A549 treated with Mapracorat at 1 μM for 4 hours (cell line): ENCODE measurements around the gene TUBG2. TPM values are rescaled to one million over a fixed set of nuclear protein-coding genes. Genes with fewer than 3 reads are reported as not detected.

Source experiments
- total RNA-seq: library from RNA; stranded (reverse); fragments of 200-300 nt; extraction: Qiagen RNA extraction; gene quantifications from 5 replicates; pipeline ENCODE4 v1.2.3, GENCODE V29; 2022

Gene TUBG2
- total RNA-seq, result 19.0 to 28.2 TPM (median 23.2 TPM) in 5 replicates

GRCh38 chr17:42659079-42659931 is at the start of gene TUBG2:
Gene TUBG2, plus strand, starts transcription at chr17:42659284. Its CDS starts 220 bp downstream, at chr17:42659504.

GRCh38 chr17:42676424-42677011 is 17.4 kb downstream of the TUBG2 start, which contains the start of gene PLEKHH3:
Gene PLEKHH3, minus strand, starts transcription at chr17:42676994. Its CDS starts 431 bp downstream, at chr17:42676563.

DNA sequence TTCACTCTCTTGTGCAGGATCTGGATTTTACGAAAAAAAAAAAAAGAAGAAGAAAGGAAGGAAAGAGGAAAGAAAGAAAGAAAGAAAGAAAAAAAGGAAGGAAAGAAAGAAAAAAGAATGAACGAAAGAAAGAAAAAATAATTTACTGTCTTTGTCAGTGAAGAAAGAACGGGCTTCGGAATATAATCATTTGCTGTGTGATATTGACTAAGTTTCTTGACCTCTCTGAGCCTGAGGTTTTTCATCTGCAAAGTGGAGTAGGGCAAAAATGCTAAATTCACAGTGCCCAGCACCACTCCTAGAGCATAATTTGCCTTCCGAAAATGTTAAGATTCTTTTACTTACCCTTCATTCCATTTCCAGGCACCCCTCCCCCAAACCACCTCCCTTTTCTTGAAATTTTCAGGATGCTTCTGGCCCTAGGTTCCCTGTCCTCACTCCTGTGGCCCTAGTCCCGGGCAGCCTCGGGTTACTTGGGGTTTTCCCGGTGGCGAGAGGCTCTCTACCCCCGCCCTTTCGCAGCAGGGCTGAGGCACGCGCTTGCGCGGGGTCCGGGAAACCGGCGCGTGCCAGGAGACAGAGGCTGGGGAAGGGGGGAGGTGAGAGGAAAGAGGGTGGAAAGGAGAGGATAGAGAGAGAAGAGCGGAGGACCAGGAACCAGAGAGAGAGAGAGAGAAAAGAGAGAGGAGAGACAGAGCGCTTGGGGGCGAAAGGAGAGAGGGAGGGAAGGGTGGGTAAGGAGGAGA is 23.1 kb downstream of the TUBG2 start, which contains the start of gene CNTNAP1:
Gene CNTNAP1 (plus strand): TSS at position 556 of the 746 bp plus-strand sequence. CDS start 299 bp downstream, outside the sequence.

Other genes starting within 250 kb of the TUBG2 start
- 373 to 459 TPM (median 442 TPM) in 5 replicates for gene CAVIN1, start 236.0 kb upstream of the TUBG2 start, total RNA-seq
- gene ATP6V0A1, start 200.4 kb upstream of the TUBG2 start, total RNA-seq, result 32.1 to 46.4 TPM (median 38.1 TPM) in 5 replicates
- 31.0 to 51.3 TPM (median 43.8 TPM) in 5 replicates for gene NAGLU, start 123.0 kb upstream of the TUBG2 start, total RNA-seq
- gene HSD17B1, start 106.4 kb upstream of the TUBG2 start, total RNA-seq, result 0.89 to 1.8 TPM (median 1.5 TPM) in 5 replicates
- 103 to 126 TPM (median 119 TPM) in 5 replicates for gene COASY, start 97.1 kb upstream of the TUBG2 start, total RNA-seq
- gene MLX, start 92.2 kb upstream of the TUBG2 start, total RNA-seq, result 56.9 to 68.0 TPM (median 64.9 TPM) in 5 replicates
- gene PSMC3IP, start 81.6 kb upstream of the TUBG2 start, total RNA-seq, result 35.1 to 37.6 TPM (median 36.0 TPM) in 5 replicates
- 25.8 to 27.9 TPM (median 26.7 TPM) in 5 replicates for gene RETREG3, start 49.9 kb upstream of the TUBG2 start, total RNA-seq
- gene TUBG1, start 49.6 kb upstream of the TUBG2 start, total RNA-seq, result 132 to 150 TPM (median 141 TPM) in 5 replicates
- gene PLEKHH3, start 17.7 kb downstream of the TUBG2 start, total RNA-seq, result 14.3 to 19.9 TPM (median 17.6 TPM) in 5 replicates
- 0.29 to 0.53 TPM (median 0.33 TPM) in 5 replicates for gene CCR10, start 22.6 kb downstream of the TUBG2 start, total RNA-seq
- 3.8 to 6.4 TPM (median 5.9 TPM) in 5 replicates for gene CNTNAP1, start 23.2 kb downstream of the TUBG2 start, total RNA-seq
- 9.6 to 11.7 TPM (median 10.4 TPM) in 5 replicates for gene EZH1, start 85.8 kb downstream of the TUBG2 start, total RNA-seq
- gene RAMP2, start 101.9 kb downstream of the TUBG2 start, total RNA-seq, result 0.63 to 1.7 TPM (median 0.90 TPM) in 5 replicates
- 119 to 142 TPM (median 124 TPM) in 5 replicates for gene VPS25, start 114.2 kb downstream of the TUBG2 start, total RNA-seq
- 1.1 to 1.8 TPM (median 1.3 TPM) in 5 replicates for gene WNK4, start 121.3 kb downstream of the TUBG2 start, total RNA-seq
- 120 to 140 TPM (median 127 TPM) in 5 replicates for gene COA3, start 139.4 kb downstream of the TUBG2 start, total RNA-seq
- gene CNTD1, start 139.6 kb downstream of the TUBG2 start, total RNA-seq, result 0.10 TPM in 1 of 5 replicates, not detected in the others
- gene BECN1, start 165.0 kb downstream of the TUBG2 start, total RNA-seq, result 76.5 to 95.0 TPM (median 81.2 TPM) in 5 replicates
- 226 to 265 TPM (median 232 TPM) in 5 replicates for gene PSME3, start 174.1 kb downstream of the TUBG2 start, total RNA-seq
- gene AOC2, start 185.3 kb downstream of the TUBG2 start, total RNA-seq, result 1.7 to 2.7 TPM (median 1.8 TPM) in 5 replicates
- 1.1 to 2.0 TPM (median 1.4 TPM) in 5 replicates for gene AOC3, start 191.9 kb downstream of the TUBG2 start, total RNA-seq
- not detected in 5 replicates for gene G6PC1, start 241.5 kb downstream of the TUBG2 start, total RNA-seq